NCI-H510A treated with DMSO at 0.1 percent for 48 hours (cell line): ENCODE data around the gene ZKSCAN8.

Source experiments
- DNase-seq: peaks from one replicate; lab custom pipeline; 2025; lab: John Stamatoyannopoulos, UW

The ZKSCAN8 gene

GRCh38 chr6:28139860-28140543 lies 1.7 kb upstream of the ZKSCAN8 start:
- DNase-seq, result no peak

- DNase-seq, result no peak
Measured at GRCh38 chr6:28140616-28141015, 1.1 kb upstream of the ZKSCAN8 start.

- no peak for DNase-seq
Measured at GRCh38 chr6:28142446-28142845, 763 bp downstream of the ZKSCAN8 start.

- DNase-seq, result no peak
Measured at GRCh38 chr6:28145231-28145630, 3.5 kb downstream of the ZKSCAN8 start.

- no peak for DNase-seq
Measured at GRCh38 chr6:28152531-28152930, 10.8 kb downstream of the ZKSCAN8 start.

- DNase-seq, result no peak
Measured at GRCh38 chr6:28153546-28153945, 11.9 kb downstream of the ZKSCAN8 start.

GRCh38 chr6:28154357-28154756 lies 12.7 kb downstream of the ZKSCAN8 start:
- no peak for DNase-seq

GRCh38 chr6:28158318-28158717 lies 16.6 kb downstream of the ZKSCAN8 start:
- DNase-seq, result no peak

- no peak for DNase-seq
Measured at GRCh38 chr6:28159029-28159607, 17.4 kb downstream of the ZKSCAN8 start.

- no peak for DNase-seq
Measured at GRCh38 chr6:28160233-28160632, 18.6 kb downstream of the ZKSCAN8 start.

- DNase-seq, result no peak
Measured at GRCh38 chr6:28161410-28162079, 19.9 kb downstream of the ZKSCAN8 start.

GRCh38 chr6:28165563-28165962 lies 23.9 kb downstream of the ZKSCAN8 start:
- DNase-seq, result no peak

GRCh38 chr6:28167068-28167467 lies 25.4 kb downstream of the ZKSCAN8 start:
- no peak for DNase-seq

GRCh38 chr6:28167926-28168325 lies 26.2 kb downstream of the ZKSCAN8 start:
- no peak for DNase-seq

GRCh38 chr6:28171271-28171670 lies 29.6 kb downstream of the ZKSCAN8 start:
- DNase-seq, result no peak

GRCh38 chr6:28172006-28172405 lies 30.3 kb downstream of the ZKSCAN8 start:
- no peak for DNase-seq

- DNase-seq, result no peak
Measured at GRCh38 chr6:28176373-28176772, 34.7 kb downstream of the ZKSCAN8 start.

- DNase-seq, result no peak
Measured at GRCh38 chr6:28182255-28182654, 40.6 kb downstream of the ZKSCAN8 start.

GRCh38 chr6:28188111-28188979 lies 46.7 kb downstream of the ZKSCAN8 start:
- DNase-seq, result no peak

GRCh38 chr6:28200020-28200419 lies 58.3 kb downstream of the ZKSCAN8 start:
- no peak for DNase-seq

- no peak for DNase-seq
Measured at GRCh38 chr6:28203201-28203600, 61.5 kb downstream of the ZKSCAN8 start.

GRCh38 chr6:28205879-28206278 lies 64.2 kb downstream of the ZKSCAN8 start:
- DNase-seq, result no peak
